Effector CD4-positive, alpha-beta T cell (primary cell): Measurements from ENCODE around the gene BCDIN3D.
"Not testable (repeated sequence)": the region's sequence is repeated elsewhere in the genome, so short reads cannot be mapped to it uniquely, and the experiment has no call there.

Experiments
- DNase-seq: peaks from one replicate; pipeline ENCODE4 v3.0.0-alpha.2; 2020
- total RNA-seq: gene quantifications from one replicate; lab custom pipeline; 2026; lab: John Stamatoyannopoulos, UW

Gene BCDIN3D, protein sequence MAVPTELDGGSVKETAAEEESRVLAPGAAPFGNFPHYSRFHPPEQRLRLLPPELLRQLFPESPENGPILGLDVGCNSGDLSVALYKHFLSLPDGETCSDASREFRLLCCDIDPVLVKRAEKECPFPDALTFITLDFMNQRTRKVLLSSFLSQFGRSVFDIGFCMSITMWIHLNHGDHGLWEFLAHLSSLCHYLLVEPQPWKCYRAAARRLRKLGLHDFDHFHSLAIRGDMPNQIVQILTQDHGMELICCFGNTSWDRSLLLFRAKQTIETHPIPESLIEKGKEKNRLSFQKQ
- total RNA-seq = 3.9 reads per million, percentile 15 among the genes with 10 or more reads in this experiment

DNA sequence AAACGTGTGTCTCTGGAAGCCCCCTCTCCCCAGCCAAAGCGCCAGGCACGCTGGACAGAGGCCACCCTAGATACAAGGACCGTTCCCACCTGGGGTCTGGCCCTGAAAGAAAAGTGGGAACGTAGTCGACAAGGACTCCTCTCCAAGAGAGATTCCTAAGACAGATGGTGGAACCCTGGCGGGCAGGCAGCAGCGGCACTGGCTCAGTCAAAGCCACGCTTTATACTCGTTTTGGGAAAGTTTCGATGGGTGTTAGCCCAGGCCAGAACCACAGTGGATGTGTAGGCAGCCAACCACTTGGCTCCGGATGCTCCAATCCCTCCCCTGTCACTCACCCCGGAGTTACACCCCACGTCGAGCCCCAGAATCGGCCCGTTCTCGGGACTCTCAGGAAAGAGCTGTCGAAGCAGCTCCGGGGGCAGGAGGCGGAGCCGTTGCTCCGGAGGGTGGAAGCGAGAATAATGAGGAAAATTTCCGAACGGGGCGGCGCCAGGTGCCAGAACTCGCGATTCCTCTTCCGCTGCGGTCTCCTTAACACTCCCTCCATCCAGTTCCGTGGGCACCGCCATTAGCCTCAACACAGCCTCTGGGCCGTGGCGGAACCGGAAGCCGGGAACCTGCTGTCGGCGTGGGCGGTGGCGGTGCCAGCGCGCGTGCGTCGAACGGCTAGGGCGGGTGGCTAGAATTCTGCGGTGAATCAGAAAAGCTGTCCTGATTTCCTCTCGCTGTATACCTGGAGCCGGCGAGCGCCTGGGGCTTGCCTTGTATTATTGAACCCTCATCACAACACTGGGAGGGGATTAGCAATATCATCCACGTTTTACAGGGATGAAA is at the start of gene BCDIN3D:
BCDIN3D (minus strand) TSS at position 588 of the 834 bp plus-strand sequence; CDS start at position 569, 19 bp downstream.
- DNase-seq = peak; percentile 90

GRCh38 chr12:49892084-49892731 is 49.3 kb upstream of the BCDIN3D start:
- no peak for DNase-seq

GRCh38 chr12:49891476-49891875 is 48.6 kb upstream of the BCDIN3D start:
- no peak for DNase-seq

DNA sequence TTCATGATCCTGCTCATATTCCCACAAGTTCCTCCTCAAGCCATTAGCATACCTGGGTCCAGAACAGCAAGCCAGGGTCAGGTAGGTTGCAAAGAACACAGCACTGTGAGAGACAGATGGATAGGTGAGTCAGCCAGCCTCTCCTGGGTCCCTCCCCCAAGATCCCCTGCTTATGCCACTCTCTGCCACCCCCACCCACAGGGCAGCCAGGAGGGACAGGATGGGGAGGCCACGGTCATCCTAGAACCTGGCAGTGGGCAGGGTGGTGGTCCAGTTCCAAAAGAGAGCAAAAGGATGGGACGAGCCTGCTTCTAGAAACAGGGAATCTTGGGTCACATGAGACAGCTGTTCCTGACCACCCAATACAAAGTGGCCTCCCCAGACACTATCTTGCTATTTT is 48.1 kb upstream of the BCDIN3D start:
- no peak for DNase-seq

GRCh38 chr12:49890096-49890461 is 47.2 kb upstream of the BCDIN3D start:
- DNase-seq = no peak

DNA sequence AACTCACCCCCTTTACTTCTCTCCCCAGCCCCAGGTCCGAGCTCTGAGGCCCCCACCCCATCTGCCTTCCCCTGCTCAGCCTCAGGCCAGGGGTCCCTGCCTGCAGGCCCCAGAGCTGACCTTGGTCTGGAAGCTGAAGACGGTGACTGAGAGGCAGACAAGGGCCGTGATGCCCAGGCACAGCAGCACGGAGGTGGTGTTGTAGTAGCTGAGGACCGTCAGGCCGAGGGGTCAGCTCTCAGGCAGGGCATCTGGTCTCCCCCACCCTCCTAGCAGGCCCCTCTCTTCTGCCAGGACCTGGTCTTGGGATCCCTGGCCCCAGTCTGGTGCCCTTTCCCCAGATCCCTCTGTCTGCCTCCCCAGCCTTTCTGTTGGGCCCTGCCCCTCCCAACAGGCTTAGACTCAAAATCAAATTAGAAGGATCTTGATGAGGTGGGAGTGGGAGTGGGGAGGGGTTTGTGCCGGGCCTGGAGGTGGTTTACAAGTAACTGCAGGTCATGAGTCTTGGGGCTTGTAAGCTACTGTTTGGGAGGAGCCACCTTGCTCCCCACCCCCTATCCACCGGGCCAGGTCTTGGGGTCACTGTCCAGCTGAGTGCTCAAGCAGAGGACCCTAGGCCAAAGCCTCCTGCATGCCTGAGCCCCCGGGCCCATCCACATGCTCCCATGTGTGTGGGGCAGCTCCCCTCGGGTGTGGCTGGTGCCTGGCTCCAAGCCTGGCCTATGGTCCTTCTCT is 46.6 kb upstream of the BCDIN3D start:
- DNase-seq = no peak

GRCh38 chr12:49888461-49889151 is 45.7 kb upstream of the BCDIN3D start:
- DNase-seq = no peak

- no peak for DNase-seq
Observed at GRCh38 chr12:49887536-49888401, 44.9 kb upstream of the BCDIN3D start.

- no peak for DNase-seq
Observed at GRCh38 chr12:49887091-49887490, 44.2 kb upstream of the BCDIN3D start.

DNA sequence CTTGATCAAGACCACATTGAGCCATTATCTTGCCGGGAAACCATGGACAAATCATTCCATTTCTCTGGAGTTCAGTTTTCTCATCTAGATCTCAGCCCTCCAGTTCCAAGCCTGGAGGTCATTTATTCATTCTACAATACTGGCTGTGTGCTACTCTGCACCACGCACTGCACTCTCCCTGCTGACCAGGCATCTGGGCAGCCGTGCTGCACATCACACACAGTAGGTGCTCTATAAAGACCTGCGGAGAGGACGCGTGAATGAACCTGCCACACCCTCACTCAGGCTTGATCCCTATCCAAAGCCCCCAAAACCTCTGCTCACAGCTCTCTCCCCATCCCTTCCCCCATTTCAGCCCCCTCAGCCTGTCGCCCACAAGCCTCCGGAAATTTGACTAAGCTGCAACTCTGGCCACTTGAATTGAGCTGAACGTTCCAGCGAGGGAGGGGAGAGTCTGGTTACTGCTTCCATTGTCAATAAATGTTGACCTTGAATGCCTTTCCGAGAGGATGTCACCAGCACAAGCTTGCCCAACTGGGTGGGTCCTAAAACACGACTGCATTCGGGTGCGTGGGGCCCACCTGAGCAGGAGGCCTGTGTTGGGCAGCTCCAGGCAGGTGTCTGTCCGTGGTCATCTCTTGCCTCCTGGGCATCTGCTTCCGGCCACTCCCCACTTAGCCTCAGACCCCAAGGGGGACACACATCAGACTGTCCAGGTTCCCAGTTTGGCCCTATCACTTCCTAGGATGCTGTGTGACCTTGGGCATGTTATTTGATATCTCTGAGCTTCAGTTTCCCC is 43.0 kb upstream of the BCDIN3D start:
- no peak for DNase-seq

DNA sequence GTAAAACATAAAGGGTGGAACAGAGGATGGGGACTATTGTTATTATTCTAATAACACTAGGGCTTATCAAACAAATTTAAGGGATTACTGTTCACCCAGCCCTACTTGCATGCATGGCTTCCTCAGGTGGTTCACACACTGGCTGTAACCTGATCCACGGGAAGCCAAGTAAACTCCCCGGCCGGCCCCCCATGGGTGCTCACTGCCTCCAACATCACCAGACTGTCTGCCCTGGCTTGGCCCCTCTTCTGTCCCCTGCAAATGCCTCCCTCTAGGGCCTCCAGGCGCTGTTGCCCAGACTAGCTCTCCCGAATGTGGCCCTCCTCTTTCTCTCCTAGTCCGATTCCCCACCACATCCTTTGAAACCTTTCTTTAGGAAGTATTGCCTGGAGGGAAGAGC is 42.2 kb upstream of the BCDIN3D start:
- DNase-seq = no peak

DNA sequence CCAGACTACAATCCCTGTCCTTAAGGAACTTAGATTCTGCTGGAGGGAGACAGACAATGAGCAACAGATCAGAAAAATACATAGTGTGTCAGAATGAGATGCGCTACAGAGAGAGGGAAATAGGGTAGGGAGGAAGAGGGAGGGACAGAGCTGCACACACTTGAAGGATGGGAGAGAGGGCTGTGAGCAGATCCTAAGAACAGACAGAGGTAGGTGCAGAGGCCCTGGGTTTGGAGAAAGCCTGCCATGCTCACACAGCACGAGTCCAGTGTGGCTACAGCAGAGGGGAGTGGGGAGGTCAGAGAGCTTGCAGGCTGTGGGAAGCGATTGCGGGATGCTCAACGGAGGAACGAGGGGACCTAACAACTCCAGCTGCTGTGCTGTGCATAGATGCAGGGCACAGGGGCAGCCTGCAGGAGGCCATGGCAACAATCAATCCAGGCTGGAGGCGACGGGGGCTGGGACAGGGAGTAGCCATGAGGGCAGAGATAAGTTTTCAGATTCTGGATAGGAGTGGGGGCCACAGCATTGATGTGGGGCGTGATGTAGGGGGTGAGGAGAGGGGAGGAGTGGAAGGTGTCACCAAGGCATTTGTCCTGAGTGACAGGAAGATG is 40.1 kb upstream of the BCDIN3D start:
- no peak for DNase-seq

- no peak for DNase-seq
Observed at GRCh38 chr12:49882248-49882850, 39.4 kb upstream of the BCDIN3D start.

GRCh38 chr12:49881415-49882247 is 38.7 kb upstream of the BCDIN3D start:
- DNase-seq = no peak

DNA sequence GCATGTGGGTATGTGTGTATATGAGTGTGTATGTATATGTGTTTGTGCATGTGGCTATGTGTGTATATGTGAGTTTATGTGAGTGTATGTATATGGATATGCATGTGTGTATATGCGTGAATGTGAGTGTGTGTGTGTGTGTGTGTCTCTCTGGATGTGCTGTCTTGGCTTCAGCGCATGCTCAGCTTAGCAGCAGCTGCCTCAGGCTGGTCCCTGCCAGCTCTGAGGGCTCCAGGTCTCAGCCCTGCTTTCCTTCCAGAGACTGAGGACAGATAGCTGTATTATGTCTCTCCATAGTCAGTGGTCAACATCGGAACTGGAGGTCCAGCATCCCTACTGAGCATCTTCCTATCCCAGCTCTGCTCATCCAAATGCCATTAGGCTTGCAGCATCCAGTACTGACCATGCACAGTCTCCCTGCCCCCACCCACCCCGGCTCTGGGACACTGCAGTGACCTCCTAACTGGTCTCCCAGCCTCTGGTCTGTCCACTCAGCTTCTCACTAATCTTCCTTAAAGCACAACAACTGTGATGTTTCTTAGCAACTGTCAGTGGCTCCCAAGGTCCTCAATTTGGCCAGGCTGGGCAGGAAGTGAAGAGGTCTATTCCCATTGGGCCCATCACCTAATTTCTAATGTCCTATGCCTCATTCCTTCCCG is 38.0 kb upstream of the BCDIN3D start:
- DNase-seq = no peak

GRCh38 chr12:49879065-49879464 is 36.2 kb upstream of the BCDIN3D start:
- not testable (repeated sequence) for DNase-seq

GRCh38 chr12:49878021-49878420 is 35.1 kb upstream of the BCDIN3D start:
- no peak for DNase-seq

GRCh38 chr12:49877066-49877465 is 34.2 kb upstream of the BCDIN3D start:
- no peak for DNase-seq
